OCI-LY3 (cell line): Measurements from ENCODE around the gene METAP2.

ENCODE experiments used
- CTCF ChIP-seq: fragments of 200-600, 300-600 bp; sonication (generic); IDR thresholded peaks from 2 replicates; pipeline ENCODE4 v1.5.1; 2014; ENCODE audit warnings: antibody characterized with exemption, low read length, low read depth
- EZH2phosphoT487 ChIP-seq: fragments of 200-600 bp; shearing (Covaris generic); IDR thresholded peaks from 2 replicates; pipeline ENCODE4 v1.6.1; 2018; ENCODE audit warnings: antibody characterized with exemption, mixed run types, low read depth

GRCh38 chr12:95495433-95495832 lies 21.5 kb downstream of the METAP2 start:
- TF ChIP-seq CTCF = no peak
- no peak for TF ChIP-seq EZH2phosphoT487
